RPMI7951 (cell line): ENCODE data around the gene IL1RAPL1. TPM values are rescaled to one million over a fixed set of nuclear protein-coding genes. Genes with fewer than 3 reads are reported as not detected.
A peak's percentile ranks its signal among the peaks of the same experiment; 100 is the strongest.

Experiments used
- DNase-seq: peaks from one replicate; pipeline ENCODE4 v3.0.0-alpha.2; 2012; ENCODE audit warnings: low read depth
- total RNA-seq: library from RNA; depleted of rRNA; stranded (reverse); fragments of >200 nt; shearing (Covaris generic); gene quantifications from 2 replicates; pipeline ENCODE4 v1.2.3, GENCODE V29; 2014

Gene IL1RAPL1
- total RNA-seq, 1 experiment from 2014 or later, result 4.6 TPM

DNA sequence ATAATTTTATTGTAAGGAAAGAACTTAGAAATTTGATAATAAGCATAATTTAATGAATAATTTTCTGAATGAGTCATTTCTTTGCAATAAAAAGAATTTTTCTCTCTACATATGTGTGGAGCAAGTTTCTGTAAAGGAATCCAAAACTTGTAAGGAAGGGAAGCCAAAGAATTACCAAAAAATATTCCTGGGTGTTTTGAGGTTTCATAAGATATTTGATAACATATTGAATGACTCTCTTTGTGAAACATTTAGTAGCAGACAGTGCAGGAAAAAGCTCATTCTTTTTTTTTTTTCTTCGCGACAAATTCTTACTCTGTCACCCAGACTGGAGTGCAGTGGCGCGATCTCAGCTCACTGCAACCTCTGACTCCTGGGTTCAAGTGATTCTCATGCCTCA lies 1159.1 kb downstream of the IL1RAPL1 start:
- no peak for DNase-seq

DNA sequence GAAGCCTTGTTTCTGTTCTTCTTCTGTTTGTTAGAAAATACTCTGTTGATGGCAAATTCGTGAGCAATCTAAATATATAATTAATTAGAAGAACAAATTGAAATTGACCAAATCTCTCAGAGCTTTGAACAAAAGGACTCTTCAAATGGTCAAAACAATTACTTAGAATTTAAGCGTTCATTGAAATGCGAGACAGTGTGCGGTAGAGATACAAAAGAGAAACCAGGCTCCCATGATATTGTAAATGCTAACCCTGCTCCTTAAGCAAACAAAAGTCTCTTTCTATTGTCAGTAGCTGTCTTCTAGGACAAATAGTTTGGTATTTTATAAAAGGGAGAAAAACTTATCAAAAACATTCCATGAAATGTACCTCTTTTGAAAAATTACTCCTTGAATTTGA lies 1174.8 kb downstream of the IL1RAPL1 start:
- no peak for DNase-seq

- DNase-seq, result no peak
These were observed 1188.6 kb downstream of the IL1RAPL1 start for GRCh38 chrX:29775890-29776289.

GRCh38 chrX:29787656-29788055 lies 1200.4 kb downstream of the IL1RAPL1 start:
- no peak for DNase-seq

GRCh38 chrX:29788991-29789699 lies 1201.9 kb downstream of the IL1RAPL1 start:
- DNase-seq, result no peak

- no peak for DNase-seq
These were observed 1205.1 kb downstream of the IL1RAPL1 start for GRCh38 chrX:29792335-29792734.

DNA sequence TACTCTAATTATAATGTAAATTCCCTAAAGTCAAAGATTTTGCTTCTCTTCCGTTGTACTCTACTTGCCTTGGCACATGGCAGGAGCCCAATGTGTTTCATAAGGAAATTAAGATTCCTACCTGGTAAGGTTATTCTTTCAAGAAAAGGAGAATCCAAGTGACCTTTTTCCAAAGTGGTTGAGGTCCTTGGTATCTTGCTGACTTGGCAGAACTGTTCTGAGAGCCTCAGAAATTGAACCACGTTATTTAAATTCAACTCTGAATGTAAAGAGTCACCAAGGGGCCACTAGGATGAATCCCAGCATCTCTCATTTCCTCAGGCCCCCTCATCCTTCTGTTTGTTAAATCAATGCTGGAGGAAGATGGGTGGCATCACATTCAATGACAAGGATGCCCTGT lies 1209.9 kb downstream of the IL1RAPL1 start:
- DNase-seq, result no peak

DNA sequence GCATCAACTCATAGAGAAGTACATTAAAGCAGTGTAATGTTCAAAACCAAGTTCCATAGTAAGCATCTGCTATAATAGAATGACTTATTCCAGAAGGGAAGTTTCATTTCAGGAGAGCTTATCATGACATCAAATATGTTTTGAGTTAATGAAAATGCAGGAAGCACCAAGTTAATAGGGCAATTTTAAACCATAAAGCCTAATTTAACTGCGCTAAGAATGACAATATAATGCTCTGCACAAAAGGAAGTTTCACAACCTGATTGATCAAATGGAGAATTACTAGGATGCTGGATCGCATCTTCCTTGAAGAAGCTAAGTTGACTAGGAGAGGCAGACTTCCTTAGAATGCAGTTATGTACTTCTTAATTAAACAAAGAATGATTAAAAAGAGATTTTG lies 1211.2 kb downstream of the IL1RAPL1 start:
- DNase-seq, result no peak

- no peak for DNase-seq
These were observed 1225.9 kb downstream of the IL1RAPL1 start for GRCh38 chrX:29813174-29813573.

DNA sequence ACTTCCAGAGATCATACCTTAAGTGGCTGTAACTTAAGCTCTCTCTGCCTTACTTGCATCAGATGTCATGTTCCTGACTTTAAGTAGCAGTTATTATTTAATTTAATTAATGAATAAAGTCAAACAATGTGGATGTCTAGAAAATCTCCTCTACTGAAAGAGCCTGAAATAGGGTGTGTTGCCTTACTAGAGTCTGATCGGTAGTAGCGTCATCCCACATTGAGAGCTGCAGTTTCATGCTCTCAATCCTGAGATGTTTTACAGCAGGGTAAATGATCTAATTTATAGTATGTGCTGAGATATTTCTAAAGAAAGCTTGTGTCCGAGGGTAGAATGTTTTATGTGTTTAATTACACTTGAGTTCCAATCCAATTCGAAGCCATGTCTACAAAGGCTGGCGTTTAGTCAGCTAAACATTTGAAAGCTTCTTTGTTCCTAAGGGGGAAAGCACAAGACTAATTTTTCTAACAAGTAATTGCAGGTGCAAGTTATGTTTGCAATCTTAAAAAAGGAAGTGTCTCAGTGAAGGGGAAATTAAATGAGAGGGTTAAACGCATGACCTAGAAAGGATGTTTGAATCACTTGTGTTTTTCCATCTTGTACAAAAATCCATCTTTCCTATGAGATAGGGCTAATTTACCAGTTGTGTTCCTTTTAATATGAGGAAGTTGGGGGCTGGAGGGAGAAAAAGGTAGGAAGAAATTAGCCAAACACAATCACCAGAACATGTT lies 1237.1 kb downstream of the IL1RAPL1 start:
- no peak for DNase-seq

DNA sequence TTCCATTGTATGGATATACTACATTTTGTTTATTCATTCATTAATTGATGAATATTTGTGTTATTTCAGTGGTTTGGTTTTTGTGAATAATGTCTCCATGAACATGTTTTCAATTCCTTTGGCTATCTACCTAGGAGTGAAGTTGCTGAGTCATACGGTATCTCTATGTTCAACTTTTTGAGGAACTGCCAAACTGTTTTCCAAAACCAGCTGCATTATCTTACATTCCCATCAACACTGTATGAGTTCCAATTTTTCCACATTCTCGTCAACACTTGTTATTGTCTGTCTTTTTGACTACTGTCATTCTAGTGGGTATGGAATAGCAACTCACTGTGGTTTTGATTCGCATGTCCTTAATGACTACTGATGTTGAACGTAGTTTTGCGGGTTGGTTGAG lies 1239.5 kb downstream of the IL1RAPL1 start:
- DNase-seq, result peak; percentile 45

- no peak for DNase-seq
These were observed 1247.1 kb downstream of the IL1RAPL1 start for GRCh38 chrX:29834311-29834710.

DNA sequence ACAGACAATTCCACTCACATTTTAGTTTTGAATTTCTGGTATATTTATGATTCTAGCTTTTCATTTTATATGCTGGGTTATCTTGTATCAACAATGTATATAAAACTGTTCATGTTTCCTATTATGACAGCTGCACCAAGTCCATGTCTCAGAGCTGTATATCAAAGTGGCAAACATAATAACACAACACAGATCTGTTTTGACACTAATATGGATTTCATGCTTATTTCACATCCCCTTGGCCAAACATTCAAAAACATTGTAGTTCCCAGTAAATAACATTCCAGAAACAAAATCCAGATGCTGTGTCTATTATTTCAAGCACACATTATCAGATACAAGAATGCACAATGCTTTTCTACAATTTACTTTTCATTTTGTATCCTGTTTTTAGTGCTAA lies 1247.5 kb downstream of the IL1RAPL1 start:
- DNase-seq, result no peak

- no peak for DNase-seq
These were observed 1254.5 kb downstream of the IL1RAPL1 start for GRCh38 chrX:29841750-29842149.

GRCh38 chrX:29842552-29842951 lies 1255.3 kb downstream of the IL1RAPL1 start:
- DNase-seq, result no peak

- peak; percentile 8 for DNase-seq
These were observed 1264.8 kb downstream of the IL1RAPL1 start for GRCh38 chrX:29851857-29852605.

DNA sequence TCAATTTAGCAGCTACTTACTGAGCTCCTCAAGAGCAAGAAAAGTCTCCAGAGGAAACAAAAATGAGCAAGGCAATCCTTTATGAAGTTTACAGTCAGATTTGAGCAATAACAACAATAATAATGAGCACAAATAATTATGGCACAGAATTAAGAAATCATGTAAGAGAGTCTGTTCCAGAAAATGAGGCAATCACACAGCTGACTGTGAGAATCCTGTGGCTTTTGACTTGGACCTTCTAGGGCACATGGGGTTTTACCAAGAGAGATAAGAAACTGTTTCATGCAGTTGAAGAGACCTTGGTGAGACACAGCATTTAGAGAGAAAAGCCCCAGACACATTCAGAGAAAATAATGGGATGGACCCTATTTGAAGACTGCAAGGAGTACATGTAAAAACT lies 1265.5 kb downstream of the IL1RAPL1 start:
- DNase-seq, result no peak

GRCh38 chrX:29858714-29859113 lies 1271.5 kb downstream of the IL1RAPL1 start:
- DNase-seq, result peak; percentile 46

- DNase-seq, result no peak
These were observed 1275.0 kb downstream of the IL1RAPL1 start for GRCh38 chrX:29862126-29862677.

- DNase-seq, result no peak
These were observed 1280.7 kb downstream of the IL1RAPL1 start for GRCh38 chrX:29867971-29868370.

DNA sequence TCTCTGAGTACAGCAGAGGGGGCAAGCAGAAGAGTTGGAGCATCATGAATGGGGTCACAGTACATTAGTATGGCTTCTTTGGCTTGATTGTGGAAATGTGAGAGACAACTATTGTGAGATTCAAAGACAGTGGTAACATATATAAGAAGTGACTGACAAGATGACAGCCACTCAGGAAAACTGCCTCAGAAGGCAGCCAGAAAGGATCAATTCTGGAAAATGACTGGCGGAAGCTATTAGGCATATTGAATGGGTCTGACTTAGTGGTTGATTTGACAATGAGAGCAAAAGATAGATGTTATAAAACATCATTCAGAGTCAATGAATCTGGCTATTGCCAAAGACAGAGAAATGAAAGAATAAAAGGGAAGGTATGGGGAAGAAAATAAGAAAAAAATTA lies 1282.6 kb downstream of the IL1RAPL1 start:
- no peak for DNase-seq

GRCh38 chrX:29870608-29871007 lies 1283.4 kb downstream of the IL1RAPL1 start:
- DNase-seq, result no peak
